ENCODE measurements around the gene LIN7B. TPM values are rescaled to one million over a fixed set of nuclear protein-coding genes. Genes with fewer than 3 reads are reported as not detected.

The LIN7B gene
- total and polyA plus RNA-seq, 2 of the 13 experiments (the other 11 are each of a cell fraction or from before 2014, with no cell fraction given), result 5.3 to 7.6 TPM

DNA sequence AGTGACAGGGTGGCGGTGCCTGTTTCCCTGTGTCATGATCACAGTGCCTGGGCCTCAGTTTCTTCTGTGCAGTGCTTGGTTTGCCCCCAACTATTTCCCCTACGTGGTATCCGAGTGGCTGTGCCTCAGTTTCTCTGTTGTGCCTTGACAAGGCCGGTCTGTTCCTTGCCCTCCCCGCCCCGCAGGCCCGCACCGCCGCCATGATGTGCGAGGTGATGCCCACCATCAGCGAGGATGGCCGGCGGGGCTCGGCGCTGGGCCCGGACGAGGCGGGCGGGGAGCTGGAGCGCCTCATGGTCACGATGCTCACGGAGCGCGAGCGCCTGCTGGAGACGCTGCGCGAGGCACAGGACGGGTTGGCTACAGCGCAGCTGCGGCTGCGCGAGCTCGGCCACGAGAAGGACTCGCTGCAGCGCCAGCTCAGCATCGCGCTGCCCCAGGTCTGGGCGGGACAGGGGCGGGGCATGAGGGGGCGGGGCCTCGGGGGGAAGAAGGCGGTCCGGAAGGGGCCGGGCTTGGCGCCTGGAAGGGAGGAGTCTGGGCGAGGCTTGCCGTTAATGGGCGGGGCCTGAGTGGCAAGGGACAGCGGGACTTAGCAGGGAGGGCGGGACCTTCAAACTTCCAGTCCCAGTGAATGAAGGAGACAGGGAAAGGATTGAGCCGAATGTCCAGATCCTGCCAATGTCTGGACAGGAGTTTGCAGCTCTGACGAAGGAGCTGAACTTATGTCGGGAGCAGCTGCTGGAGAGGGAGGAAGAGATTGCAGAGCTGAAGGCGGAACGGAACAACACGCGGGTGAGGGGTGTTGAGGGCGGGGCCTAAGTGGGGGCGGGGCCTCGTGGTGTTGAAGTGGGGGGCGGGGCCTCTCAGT is 13.7 kb downstream of the LIN7B start (continued):
- TF ChIP-seq, protein P1, sequence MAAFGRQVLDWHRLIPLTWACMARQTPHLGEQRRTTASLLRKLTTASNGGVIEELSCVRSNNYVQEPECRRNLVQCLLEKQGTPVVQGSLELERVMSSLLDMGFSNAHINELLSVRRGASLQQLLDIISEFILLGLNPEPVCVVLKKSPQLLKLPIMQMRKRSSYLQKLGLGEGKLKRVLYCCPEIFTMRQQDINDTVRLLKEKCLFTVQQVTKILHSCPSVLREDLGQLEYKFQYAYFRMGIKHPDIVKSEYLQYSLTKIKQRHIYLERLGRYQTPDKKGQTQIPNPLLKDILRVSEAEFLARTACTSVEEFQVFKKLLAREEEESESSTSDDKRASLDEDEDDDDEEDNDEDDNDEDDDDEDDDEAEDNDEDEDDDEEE (CRISPR knock-in tag; IDR thresholded peaks at IDR 0.05), result peak; percentile 99
- TF ChIP-seq, protein P2, sequence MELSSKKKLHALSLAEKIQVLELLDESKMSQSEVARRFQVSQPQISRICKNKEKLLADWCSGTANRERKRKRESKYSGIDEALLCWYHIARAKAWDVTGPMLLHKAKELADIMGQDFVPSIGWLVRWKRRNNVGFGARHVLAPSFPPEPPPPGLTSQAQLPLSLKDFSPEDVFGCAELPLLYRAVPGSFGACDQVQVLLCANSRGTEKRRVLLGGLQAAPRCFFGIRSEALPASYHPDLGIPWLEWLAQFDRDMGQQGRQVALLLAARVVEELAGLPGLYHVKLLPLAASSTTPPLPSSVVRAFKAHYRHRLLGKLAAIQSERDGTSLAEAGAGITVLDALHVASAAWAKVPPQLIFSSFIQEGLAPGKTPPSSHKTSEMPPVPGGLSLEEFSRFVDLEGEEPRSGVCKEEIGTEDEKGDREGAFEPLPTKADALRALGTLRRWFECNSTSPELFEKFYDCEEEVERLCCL (CRISPR knock-in tag; IDR thresholded peaks at IDR 0.05; ENCODE audit: borderline replicate concordance), result peak; percentile 91; the same call in 1 of the 2 replicates
- TF ChIP-seq YEATS4 (CRISPR knock-in tag; IDR thresholded peaks at IDR 0.05; ENCODE audit: borderline replicate concordance) (peak; percentile 85), PHF5A (CRISPR knock-in tag; IDR thresholded peaks at IDR 0.05; ENCODE audit: low read depth, unreplicated experiment) (no peak), HNF4A (CRISPR knock-in tag; IDR thresholded peaks at IDR 0.05) (no peak), SALL1 (CRISPR knock-in tag; IDR thresholded peaks at IDR 0.05) (peak; percentile 99), ZBTB21 (CRISPR knock-in tag; IDR thresholded peaks at IDR 0.05) (0 out of 2 replicates have a peak, but pooled peaks have one; percentile 31), MIER2 (CRISPR knock-in tag; IDR thresholded peaks at IDR 0.05) (peak; percentile 87), PAX8 (CRISPR knock-in tag; IDR thresholded peaks at IDR 0.05; ENCODE audit: borderline replicate concordance) (peak; percentile 98; the same call in 1 of the 2 replicates), MXD4 (CRISPR knock-in tag; IDR thresholded peaks at IDR 0.05) (peak; percentile 98), FOXO1 (CRISPR knock-in tag; IDR thresholded peaks at IDR 0.05) (peak; percentile 89), ZNF546 (CRISPR knock-in tag; conservative IDR thresholded peaks at IDR 0.05) (peak; percentile 99), ZNF547 (CRISPR knock-in tag; IDR thresholded peaks at IDR 0.05) (peak; percentile 100), ZSCAN20 (CRISPR knock-in tag; IDR thresholded peaks at IDR 0.05; ENCODE audit: borderline replicate concordance) (peak; percentile 98), KLF12 (CRISPR knock-in tag; IDR thresholded peaks at IDR 0.05; ENCODE audit: borderline replicate concordance) (peak; percentile 87; the same call in 1 of the 2 replicates), ZNF629 (CRISPR knock-in tag; conservative IDR thresholded peaks at IDR 0.05) (peak; percentile 79), ATAD3A (CRISPR knock-in tag; IDR thresholded peaks at IDR 0.05) (peak; percentile 81; the same call in 1 of the 2 replicates), THYN1 (CRISPR knock-in tag; IDR thresholded peaks at IDR 0.05; ENCODE audit: borderline replicate concordance, low read depth) (peak; percentile 90; the same call in 1 of the 2 replicates), ZFP41 (CRISPR knock-in tag; IDR thresholded peaks at IDR 0.05; ENCODE audit: borderline replicate concordance) (peak; percentile 99), ZNF10 (CRISPR knock-in tag; IDR thresholded peaks at IDR 0.05; ENCODE audit: borderline replicate concordance, low read depth) (no peak), MED13 (CRISPR knock-in tag; IDR thresholded peaks at IDR 0.05) (peak; percentile 93), SMARCE1 (IDR thresholded peaks at IDR 0.05; ENCODE audit: borderline replicate concordance) (no peak)
- TF ChIP-seq, protein P3, sequence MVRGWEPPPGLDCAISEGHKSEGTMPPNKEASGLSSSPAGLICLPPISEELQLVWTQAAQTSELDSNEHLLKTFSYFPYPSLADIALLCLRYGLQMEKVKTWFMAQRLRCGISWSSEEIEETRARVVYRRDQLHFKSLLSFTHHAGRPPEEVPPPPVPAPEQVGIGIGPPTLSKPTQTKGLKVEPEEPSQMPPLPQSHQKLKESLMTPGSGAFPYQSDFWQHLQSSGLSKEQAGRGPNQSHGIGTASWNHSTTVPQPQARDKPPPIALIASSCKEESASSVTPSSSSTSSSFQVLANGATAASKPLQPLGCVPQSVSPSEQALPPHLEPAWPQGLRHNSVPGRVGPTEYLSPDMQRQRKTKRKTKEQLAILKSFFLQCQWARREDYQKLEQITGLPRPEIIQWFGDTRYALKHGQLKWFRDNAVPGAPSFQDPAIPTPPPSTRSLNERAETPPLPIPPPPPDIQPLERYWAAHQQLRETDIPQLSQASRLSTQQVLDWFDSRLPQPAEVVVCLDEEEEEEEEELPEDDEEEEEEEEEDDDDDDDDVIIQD (CRISPR knock-in tag; IDR thresholded peaks at IDR 0.05; ENCODE audit: low read depth), result peak; percentile 57; the same call in 1 of the 2 replicates
- TF ChIP-seq, protein P4, sequence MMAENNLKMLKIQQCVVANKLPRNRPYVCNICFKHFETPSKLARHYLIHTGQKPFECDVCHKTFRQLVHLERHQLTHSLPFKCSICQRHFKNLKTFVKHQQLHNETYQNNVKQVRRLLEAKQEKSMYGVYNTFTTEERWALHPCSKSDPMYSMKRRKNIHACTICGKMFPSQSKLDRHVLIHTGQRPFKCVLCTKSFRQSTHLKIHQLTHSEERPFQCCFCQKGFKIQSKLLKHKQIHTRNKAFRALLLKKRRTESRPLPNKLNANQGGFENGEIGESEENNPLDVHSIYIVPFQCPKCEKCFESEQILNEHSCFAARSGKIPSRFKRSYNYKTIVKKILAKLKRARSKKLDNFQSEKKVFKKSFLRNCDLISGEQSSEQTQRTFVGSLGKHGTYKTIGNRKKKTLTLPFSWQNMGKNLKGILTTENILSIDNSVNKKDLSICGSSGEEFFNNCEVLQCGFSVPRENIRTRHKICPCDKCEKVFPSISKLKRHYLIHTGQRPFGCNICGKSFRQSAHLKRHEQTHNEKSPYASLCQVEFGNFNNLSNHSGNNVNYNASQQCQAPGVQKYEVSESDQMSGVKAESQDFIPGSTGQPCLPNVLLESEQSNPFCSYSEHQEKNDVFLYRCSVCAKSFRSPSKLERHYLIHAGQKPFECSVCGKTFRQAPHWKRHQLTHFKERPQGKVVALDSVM (CRISPR knock-in tag; IDR thresholded peaks at IDR 0.05), result peak; percentile 81

Data from HepG2 (cell line).